ENCODE results near the gene MPHOSPH9.
A peak's percentile ranks its signal among the peaks of the same experiment; 100 is the strongest.

Gene MPHOSPH9

GRCh38 chr12:123131291-123131832, 101.6 kb downstream of the MPHOSPH9 start:
- H3K27ac ChIP-seq, result peak overlapping the region; percentile 75
- TF ChIP-seq ZFX (IDR thresholded peaks at IDR 0.05; ENCODE audit: borderline replicate concordance) (no peak), CTCF (IDR thresholded peaks at IDR 0.05) (no peak)

GRCh38 chr12:123129621-123130020, 103.3 kb downstream of the MPHOSPH9 start:
- H3K27ac ChIP-seq, result no peak overlapping the region
- no peak for TF ChIP-seq CTCF (IDR thresholded peaks at IDR 0.05)
- TF ChIP-seq ZFX (IDR thresholded peaks at IDR 0.05; ENCODE audit: borderline replicate concordance), result no peak

- no peak overlapping the region for H3K27ac ChIP-seq
- TF ChIP-seq ZFX (IDR thresholded peaks at IDR 0.05; ENCODE audit: borderline replicate concordance) (no peak), CTCF (IDR thresholded peaks at IDR 0.05) (no peak)
These were observed 105.8 kb downstream of the MPHOSPH9 start for GRCh38 chr12:123127182-123127495.

- TF ChIP-seq CTCF (IDR thresholded peaks at IDR 0.05) (no peak), ZFX (IDR thresholded peaks at IDR 0.05; ENCODE audit: borderline replicate concordance) (no peak)
- no peak overlapping the region for H3K27ac ChIP-seq
These were observed 106.4 kb downstream of the MPHOSPH9 start for GRCh38 chr12:123126294-123127181.

GRCh38 chr12:123122626-123123025, 110.3 kb downstream of the MPHOSPH9 start:
- H3K27ac ChIP-seq, result no peak overlapping the region
- TF ChIP-seq CTCF (IDR thresholded peaks at IDR 0.05), result no peak
- no peak for TF ChIP-seq ZFX (IDR thresholded peaks at IDR 0.05; ENCODE audit: borderline replicate concordance)

GRCh38 chr12:123121670-123122069, 111.3 kb downstream of the MPHOSPH9 start:
- no peak for TF ChIP-seq CTCF (IDR thresholded peaks at IDR 0.05)
- no peak for TF ChIP-seq ZFX (IDR thresholded peaks at IDR 0.05; ENCODE audit: borderline replicate concordance)
- peak overlapping the region; percentile 43 for H3K27ac ChIP-seq

- peak overlapping the region; percentile 43 for H3K27ac ChIP-seq
These were observed 112.3 kb downstream of the MPHOSPH9 start for GRCh38 chr12:123120452-123121166.

More at GRCh38 chr12:123120452-123121166, 112.3 kb downstream of the MPHOSPH9 start:
- TF ChIP-seq CTCF (IDR thresholded peaks at IDR 0.05), result no peak
- TF ChIP-seq ZFX (IDR thresholded peaks at IDR 0.05; ENCODE audit: borderline replicate concordance), result no peak

Measured in 22Rv1 (cell line).